ENCODE results near the gene CDKN2B-AS1.
A peak's percentile ranks its signal among the peaks of the same experiment; 100 is the strongest.

The CDKN2B-AS1 gene

DNA sequence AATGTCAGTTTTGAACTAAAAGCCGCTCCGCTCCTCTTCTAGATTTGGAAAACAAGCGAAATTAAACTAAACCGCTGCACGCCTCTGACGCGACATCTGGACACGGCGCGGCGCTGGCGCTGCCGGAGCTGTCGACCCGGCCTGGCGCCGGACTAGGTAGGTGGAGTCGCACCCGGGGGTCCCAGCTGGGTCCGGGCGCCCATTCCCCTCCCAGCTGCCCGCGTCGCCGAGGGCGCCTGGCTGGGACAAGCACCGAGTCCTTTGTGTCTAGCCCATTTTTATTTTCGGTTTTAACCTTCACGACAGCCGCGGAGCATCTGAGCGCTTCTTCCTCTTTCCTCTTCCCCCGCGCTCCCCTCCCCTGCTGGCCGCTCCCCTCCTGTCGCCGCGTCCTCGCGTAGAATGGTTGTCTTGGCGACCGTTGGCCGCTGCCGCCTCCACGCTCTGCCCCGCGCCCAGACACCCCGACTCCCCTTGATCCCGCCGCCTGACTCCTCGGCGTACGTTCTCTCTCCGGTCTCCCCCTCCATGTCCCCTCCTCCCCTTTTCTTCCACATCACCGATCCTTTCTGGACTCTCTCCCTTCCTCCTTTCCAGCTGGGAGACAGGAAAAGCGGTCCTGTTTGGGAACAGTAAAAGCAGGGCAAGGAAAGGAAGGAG, 545 bp downstream of the CDKN2B-AS1 start (continued):
- TF ChIP-seq, protein P1, sequence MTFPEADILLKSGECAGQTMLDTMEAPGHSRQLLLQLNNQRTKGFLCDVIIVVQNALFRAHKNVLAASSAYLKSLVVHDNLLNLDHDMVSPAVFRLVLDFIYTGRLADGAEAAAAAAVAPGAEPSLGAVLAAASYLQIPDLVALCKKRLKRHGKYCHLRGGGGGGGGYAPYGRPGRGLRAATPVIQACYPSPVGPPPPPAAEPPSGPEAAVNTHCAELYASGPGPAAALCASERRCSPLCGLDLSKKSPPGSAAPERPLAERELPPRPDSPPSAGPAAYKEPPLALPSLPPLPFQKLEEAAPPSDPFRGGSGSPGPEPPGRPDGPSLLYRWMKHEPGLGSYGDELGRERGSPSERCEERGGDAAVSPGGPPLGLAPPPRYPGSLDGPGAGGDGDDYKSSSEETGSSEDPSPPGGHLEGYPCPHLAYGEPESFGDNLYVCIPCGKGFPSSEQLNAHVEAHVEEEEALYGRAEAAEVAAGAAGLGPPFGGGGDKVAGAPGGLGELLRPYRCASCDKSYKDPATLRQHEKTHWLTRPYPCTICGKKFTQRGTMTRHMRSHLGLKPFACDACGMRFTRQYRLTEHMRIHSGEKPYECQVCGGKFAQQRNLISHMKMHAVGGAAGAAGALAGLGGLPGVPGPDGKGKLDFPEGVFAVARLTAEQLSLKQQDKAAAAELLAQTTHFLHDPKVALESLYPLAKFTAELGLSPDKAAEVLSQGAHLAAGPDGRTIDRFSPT (tag by site-specific recombination; IDR thresholded peaks at IDR 0.05) = no peak; the same call in 1 of the 2 replicates
- TF ChIP-seq ZFP3 (tag by site-specific recombination; IDR thresholded peaks at IDR 0.05; ENCODE audit: low read depth) = no peak
- no peak for TF ChIP-seq ZNF530 (tag by site-specific recombination; IDR thresholded peaks at IDR 0.05; ENCODE audit: low read depth)
- TF ChIP-seq ZBTB21 (tag by site-specific recombination; IDR thresholded peaks at IDR 0.05) = no peak
- TF ChIP-seq, protein P2, sequence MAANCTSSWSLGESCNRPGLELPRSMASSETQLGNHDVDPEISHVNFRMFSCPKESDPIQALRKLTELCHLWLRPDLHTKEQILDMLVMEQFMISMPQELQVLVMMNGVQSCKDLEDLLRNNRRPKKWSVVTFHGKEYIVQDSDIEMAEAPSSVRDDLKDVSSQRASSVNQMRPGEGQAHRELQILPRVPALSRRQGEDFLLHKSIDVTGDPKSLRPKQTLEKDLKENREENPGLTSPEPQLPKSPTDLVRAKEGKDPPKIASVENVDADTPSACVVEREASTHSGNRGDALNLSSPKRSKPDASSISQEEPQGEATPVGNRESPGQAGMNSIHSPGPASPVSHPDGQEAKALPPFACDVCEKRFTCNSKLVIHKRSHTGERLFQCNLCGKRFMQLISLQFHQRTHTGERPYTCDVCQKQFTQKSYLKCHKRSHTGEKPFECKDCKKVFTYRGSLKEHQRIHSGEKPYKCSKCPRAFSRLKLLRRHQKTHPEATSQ (tag by site-specific recombination; IDR thresholded peaks at IDR 0.05) = no peak
- TF ChIP-seq SALL2 (tag by site-specific recombination; IDR thresholded peaks at IDR 0.05; ENCODE audit: borderline replicate concordance) = no peak
- TF ChIP-seq, protein P3, sequence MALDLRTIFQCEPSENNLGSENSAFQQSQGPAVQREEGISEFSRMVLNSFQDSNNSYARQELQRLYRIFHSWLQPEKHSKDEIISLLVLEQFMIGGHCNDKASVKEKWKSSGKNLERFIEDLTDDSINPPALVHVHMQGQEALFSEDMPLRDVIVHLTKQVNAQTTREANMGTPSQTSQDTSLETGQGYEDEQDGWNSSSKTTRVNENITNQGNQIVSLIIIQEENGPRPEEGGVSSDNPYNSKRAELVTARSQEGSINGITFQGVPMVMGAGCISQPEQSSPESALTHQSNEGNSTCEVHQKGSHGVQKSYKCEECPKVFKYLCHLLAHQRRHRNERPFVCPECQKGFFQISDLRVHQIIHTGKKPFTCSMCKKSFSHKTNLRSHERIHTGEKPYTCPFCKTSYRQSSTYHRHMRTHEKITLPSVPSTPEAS (tag by site-specific recombination; IDR thresholded peaks at IDR 0.05) = no peak
- no peak for TF ChIP-seq ZNF175 (tag by site-specific recombination; IDR thresholded peaks at IDR 0.05)
- TF ChIP-seq ZNF548 (tag by site-specific recombination; IDR thresholded peaks at IDR 0.05) = no peak
- TF ChIP-seq OSR2 (tag by site-specific recombination; IDR thresholded peaks at IDR 0.05) = no peak
- TF ChIP-seq ZNF521 (tag by site-specific recombination; IDR thresholded peaks at IDR 0.05) = no peak
- no peak for TF ChIP-seq ZNF677 (tag by site-specific recombination; IDR thresholded peaks at IDR 0.05)
- no peak for TF ChIP-seq ZNF426 (tag by site-specific recombination; IDR thresholded peaks at IDR 0.05)
- no peak for TF ChIP-seq ZNF571 (tag by site-specific recombination; IDR thresholded peaks at IDR 0.05)
- TF ChIP-seq KLF10 (tag by site-specific recombination; IDR thresholded peaks at IDR 0.05) = no peak
- TF ChIP-seq ZNF48 (tag by site-specific recombination; IDR thresholded peaks at IDR 0.05) = no peak
- TF ChIP-seq, protein P4, sequence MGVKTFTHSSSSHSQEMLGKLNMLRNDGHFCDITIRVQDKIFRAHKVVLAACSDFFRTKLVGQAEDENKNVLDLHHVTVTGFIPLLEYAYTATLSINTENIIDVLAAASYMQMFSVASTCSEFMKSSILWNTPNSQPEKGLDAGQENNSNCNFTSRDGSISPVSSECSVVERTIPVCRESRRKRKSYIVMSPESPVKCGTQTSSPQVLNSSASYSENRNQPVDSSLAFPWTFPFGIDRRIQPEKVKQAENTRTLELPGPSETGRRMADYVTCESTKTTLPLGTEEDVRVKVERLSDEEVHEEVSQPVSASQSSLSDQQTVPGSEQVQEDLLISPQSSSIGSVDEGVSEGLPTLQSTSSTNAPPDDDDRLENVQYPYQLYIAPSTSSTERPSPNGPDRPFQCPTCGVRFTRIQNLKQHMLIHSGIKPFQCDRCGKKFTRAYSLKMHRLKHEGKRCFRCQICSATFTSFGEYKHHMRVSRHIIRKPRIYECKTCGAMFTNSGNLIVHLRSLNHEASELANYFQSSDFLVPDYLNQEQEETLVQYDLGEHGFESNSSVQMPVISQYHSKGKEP (tag by site-specific recombination; IDR thresholded peaks at IDR 0.05) = no peak
- TF ChIP-seq, protein P5, sequence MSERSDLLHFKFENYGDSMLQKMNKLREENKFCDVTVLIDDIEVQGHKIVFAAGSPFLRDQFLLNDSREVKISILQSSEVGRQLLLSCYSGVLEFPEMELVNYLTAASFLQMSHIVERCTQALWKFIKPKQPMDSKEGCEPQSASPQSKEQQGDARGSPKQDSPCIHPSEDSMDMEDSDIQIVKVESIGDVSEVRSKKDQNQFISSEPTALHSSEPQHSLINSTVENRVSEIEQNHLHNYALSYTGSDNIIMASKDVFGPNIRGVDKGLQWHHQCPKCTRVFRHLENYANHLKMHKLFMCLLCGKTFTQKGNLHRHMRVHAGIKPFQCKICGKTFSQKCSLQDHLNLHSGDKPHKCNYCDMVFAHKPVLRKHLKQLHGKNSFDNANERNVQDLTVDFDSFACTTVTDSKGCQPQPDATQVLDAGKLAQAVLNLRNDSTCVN (tag by site-specific recombination; optimal IDR thresholded peaks at IDR 0.05) = no peak
- TF ChIP-seq ZNF394 (tag by site-specific recombination; IDR thresholded peaks at IDR 0.05; ENCODE audit: borderline replicate concordance) = peak; percentile 87
- no peak for TF ChIP-seq ZNF555 (tag by site-specific recombination; conservative IDR thresholded peaks at IDR 0.05)
- TF ChIP-seq KLF9 (tag by site-specific recombination; IDR thresholded peaks at IDR 0.05; ENCODE audit: low read depth) = no peak
- TF ChIP-seq, protein P6, sequence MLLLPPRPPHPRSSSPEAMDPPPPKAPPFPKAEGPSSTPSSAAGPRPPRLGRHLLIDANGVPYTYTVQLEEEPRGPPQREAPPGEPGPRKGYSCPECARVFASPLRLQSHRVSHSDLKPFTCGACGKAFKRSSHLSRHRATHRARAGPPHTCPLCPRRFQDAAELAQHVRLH (tag by site-specific recombination; IDR thresholded peaks at IDR 0.05) = no peak
- no peak for TF ChIP-seq REPIN1 (tag by site-specific recombination; IDR thresholded peaks at IDR 0.05; ENCODE audit: low read depth)
- TF ChIP-seq ZBTB17 (tag by site-specific recombination; IDR thresholded peaks at IDR 0.05) = peak; percentile 79; the same call in 1 of the 2 replicates
- TF ChIP-seq HOXA7 (CRISPR knock-in tag; IDR thresholded peaks at IDR 0.05; ENCODE audit: borderline replicate concordance) = no peak
- TF ChIP-seq ZNF112 (tag by site-specific recombination; IDR thresholded peaks at IDR 0.05) = no peak
- TF ChIP-seq, protein P7, sequence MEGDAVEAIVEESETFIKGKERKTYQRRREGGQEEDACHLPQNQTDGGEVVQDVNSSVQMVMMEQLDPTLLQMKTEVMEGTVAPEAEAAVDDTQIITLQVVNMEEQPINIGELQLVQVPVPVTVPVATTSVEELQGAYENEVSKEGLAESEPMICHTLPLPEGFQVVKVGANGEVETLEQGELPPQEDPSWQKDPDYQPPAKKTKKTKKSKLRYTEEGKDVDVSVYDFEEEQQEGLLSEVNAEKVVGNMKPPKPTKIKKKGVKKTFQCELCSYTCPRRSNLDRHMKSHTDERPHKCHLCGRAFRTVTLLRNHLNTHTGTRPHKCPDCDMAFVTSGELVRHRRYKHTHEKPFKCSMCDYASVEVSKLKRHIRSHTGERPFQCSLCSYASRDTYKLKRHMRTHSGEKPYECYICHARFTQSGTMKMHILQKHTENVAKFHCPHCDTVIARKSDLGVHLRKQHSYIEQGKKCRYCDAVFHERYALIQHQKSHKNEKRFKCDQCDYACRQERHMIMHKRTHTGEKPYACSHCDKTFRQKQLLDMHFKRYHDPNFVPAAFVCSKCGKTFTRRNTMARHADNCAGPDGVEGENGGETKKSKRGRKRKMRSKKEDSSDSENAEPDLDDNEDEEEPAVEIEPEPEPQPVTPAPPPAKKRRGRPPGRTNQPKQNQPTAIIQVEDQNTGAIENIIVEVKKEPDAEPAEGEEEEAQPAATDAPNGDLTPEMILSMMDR (tag by site-specific recombination; IDR thresholded peaks at IDR 0.05) = no peak
- TF ChIP-seq ZNF654 (tag by site-specific recombination; IDR thresholded peaks at IDR 0.05; ENCODE audit: low read depth) = no peak
- TF ChIP-seq, protein P8, sequence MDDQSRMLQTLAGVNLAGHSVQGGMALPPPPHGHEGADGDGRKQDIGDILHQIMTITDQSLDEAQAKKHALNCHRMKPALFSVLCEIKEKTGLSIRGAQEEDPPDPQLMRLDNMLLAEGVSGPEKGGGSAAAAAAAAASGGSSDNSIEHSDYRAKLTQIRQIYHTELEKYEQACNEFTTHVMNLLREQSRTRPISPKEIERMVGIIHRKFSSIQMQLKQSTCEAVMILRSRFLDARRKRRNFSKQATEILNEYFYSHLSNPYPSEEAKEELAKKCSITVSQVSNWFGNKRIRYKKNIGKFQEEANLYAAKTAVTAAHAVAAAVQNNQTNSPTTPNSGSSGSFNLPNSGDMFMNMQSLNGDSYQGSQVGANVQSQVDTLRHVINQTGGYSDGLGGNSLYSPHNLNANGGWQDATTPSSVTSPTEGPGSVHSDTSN (CRISPR knock-in tag; IDR thresholded peaks at IDR 0.05) = no peak
